Thoracic aorta (tissue), 2 donors: ENCODE results near the gene MAP6. TPM values are rescaled to one million over a fixed set of nuclear protein-coding genes. Genes with fewer than 3 reads are reported as not detected.

Experiments used
- ATAC-seq: fragments of 150-250 bp; one replicate; pipeline ENCODE4 v1.8.0; 2017; ENCODE audit warnings: low read depth; ENCODE audit not compliant: insufficient number of reproducible peaks, low FRiP score
- DNase-seq: peaks from one replicate; pipeline ENCODE4 v3.0.0-alpha.2; 2020; ENCODE audit warnings: low spot score
- H3K27ac ChIP-seq, 2 donors: fragments of 200-600 bp; sonication (generic); 1 replicate in 1 of 2; 2 replicates in 1 of 2; pipeline ENCODE4 v1.5.1; 2016; ENCODE audit warnings: mild to moderate bottlenecking in 2 of 2, moderate library complexity in 2 of 2
- H3K27me3 ChIP-seq: fragments of 200-600 bp; sonication (generic); replicated peaks from 2 replicates; pipeline ENCODE4 v1.6.0; 2016; ENCODE audit warnings: mild to moderate bottlenecking; ENCODE audit not compliant: insufficient read depth
- H3K36me3 ChIP-seq: fragments of 200-600 bp; sonication (generic); one replicate; pipeline ENCODE4 v1.5.1; 2016
- H3K4me1 ChIP-seq, 2 donors: fragments of 200-600 bp; sonication (generic); 1 replicate in 1 of 2; 2 replicates in 1 of 2; pipeline versions ENCODE4 v1.5.1 to v1.6.0; 2016; ENCODE audit warnings: low read depth in 2 of 2, mild to moderate bottlenecking in 1 of 2; ENCODE audit not compliant: control insufficient read depth in 1 of 2
- H3K4me3 ChIP-seq: fragments of 200-600 bp; sonication (generic); 2 replicates; pipeline ENCODE4 v1.5.1; 2016; ENCODE audit warnings: mild to moderate bottlenecking
- H3K9me3 ChIP-seq: fragments of 200-600 bp; sonication (generic); 2 replicates; pipeline ENCODE4 v1.5.1; 2016
- total RNA-seq, 2 donors: library from RNA; depleted of rRNA; stranded (reverse); fragments of >200 nt; gene quantifications; one replicate each; pipeline versions ENCODE4 v1.1.0 to v1.2.3, GENCODE V29; 2016
- TF ChIP-seq, protein P1 (sequence below): fragments of 200-600 bp; sonication (generic); IDR thresholded peaks from one replicate; pipeline ENCODE4 v1.5.1; 2019; ENCODE audit warnings: antibody characterized with exemption

Gene MAP6
- total RNA-seq, 2 donors from 2014 or later = 15.6 to 16.4 TPM

- H3K9me3 ChIP-seq = no peaks in the 10 kb centered on the region
- H3K36me3 ChIP-seq = peaks cover 15% of the 10 kb centered on the region
- peak overlapping the region; percentile 100 for H3K27ac ChIP-seq
- peak overlapping the region; percentile 89 for H3K4me3 ChIP-seq
- DNase-seq (no peak), ATAC-seq (no peak)
- H3K4me1 ChIP-seq = peaks cover 47 to 84% of the 10 kb centered on the region in 2 donors
- TF ChIP-seq, protein P1, sequence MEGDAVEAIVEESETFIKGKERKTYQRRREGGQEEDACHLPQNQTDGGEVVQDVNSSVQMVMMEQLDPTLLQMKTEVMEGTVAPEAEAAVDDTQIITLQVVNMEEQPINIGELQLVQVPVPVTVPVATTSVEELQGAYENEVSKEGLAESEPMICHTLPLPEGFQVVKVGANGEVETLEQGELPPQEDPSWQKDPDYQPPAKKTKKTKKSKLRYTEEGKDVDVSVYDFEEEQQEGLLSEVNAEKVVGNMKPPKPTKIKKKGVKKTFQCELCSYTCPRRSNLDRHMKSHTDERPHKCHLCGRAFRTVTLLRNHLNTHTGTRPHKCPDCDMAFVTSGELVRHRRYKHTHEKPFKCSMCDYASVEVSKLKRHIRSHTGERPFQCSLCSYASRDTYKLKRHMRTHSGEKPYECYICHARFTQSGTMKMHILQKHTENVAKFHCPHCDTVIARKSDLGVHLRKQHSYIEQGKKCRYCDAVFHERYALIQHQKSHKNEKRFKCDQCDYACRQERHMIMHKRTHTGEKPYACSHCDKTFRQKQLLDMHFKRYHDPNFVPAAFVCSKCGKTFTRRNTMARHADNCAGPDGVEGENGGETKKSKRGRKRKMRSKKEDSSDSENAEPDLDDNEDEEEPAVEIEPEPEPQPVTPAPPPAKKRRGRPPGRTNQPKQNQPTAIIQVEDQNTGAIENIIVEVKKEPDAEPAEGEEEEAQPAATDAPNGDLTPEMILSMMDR = no peak
- no peaks in the 10 kb centered on the region for H3K27me3 ChIP-seq
Observed at GRCh38 chr11:75562836-75563484, 105.9 kb downstream of the MAP6 start.

- H3K27me3 ChIP-seq = no peaks in the 10 kb centered on the region
- H3K9me3 ChIP-seq = no peaks in the 10 kb centered on the region
- DNase-seq (peak; percentile 52), ATAC-seq (peak; percentile 45)
- peaks cover 50 to 84% of the 10 kb centered on the region in 2 donors for H3K4me1 ChIP-seq
- peak within 1 kb of the TSS; percentile 100 for H3K27ac ChIP-seq
- H3K36me3 ChIP-seq = peaks cover 7% of the 10 kb centered on the region
- H3K4me3 ChIP-seq = peak within 1 kb of the TSS; percentile 89
- TF ChIP-seq, protein P1 = no peak
Observed at GRCh38 chr11:75562048-75562835, 106.6 kb downstream of the MAP6 start, which contains the start of gene SERPINH1. Gene SERPINH1, plus strand, starts transcription at chr11:75562253. Its CDS starts 4,097 bp downstream, at chr11:75566350.

DNA sequence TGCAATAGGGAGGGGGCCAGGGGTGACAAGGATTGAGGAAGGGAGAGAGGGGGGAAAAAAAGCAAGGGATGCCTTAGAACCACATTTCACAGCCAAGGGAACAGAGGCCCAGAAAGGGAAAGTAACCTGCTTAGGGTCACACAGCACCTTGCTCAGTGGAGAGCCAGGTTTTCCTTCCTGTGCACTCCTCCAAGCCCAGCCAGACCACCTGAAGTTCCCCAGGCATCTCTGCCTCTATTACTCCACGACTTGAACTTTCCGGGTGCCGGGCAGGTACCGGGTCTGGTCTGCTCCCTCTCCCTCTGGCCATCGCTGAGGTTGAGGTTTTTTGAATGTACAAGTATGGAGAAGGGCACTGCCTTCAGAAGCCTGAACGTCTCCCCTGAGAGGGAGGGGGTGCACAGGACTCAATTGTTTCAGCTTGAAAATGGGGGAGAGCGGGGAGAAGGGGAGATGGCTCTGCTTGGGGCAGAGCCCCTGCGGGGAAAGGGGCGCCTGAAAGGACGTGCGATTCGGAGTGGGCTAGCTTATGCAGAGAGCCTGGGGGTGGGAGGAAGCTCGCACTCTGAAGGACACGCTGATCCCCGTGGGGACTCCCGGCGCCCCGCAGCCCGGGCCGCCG lies 107.3 kb downstream of the MAP6 start:
- TF ChIP-seq, protein P1 = no peak
- Histone ChIP-seq H3K36me3 (peaks cover under 1% of the 10 kb centered on the region), H3K9me3 (no peaks in the 10 kb centered on the region), H3K4me1 (peaks cover 47 to 84% of the 10 kb centered on the region in 2 donors), H3K27ac (peak overlapping the region; percentile 100), H3K27me3 (no peaks in the 10 kb centered on the region), H3K4me3 (peak overlapping the region; percentile 89)
- ATAC-seq = no peak
- no peak for DNase-seq

DNA sequence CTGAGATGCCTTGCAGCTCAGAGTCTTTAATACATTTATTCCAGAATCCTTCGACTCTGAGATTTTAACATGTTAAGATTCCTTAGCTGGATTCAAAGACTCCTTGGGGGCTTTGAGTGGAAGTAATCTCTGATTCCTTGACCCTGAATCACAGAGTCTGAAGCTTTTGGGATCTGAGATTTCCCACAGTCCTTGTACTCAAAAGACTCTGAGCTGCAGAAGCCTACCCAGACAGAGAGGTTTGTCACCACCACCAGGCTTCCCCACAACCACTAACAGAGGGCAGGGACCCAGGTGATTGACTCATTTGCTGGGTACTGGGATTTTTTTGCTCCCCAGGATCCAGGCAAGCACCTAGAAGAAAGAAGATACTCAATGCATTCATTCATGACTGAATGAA lies 108.2 kb downstream of the MAP6 start:
- H3K9me3 ChIP-seq = no peaks in the 10 kb centered on the region
- ATAC-seq = no peak
- H3K4me1 ChIP-seq = peaks cover 44 to 80% of the 10 kb centered on the region in 2 donors

More for the DNA sequence above, 108.2 kb downstream of the MAP6 start:
- Histone ChIP-seq H3K36me3 (no peaks in the 10 kb centered on the region), H3K27ac (peak overlapping the region; percentile 100), H3K4me3 (no peak overlapping the region), H3K27me3 (no peaks in the 10 kb centered on the region)
- TF ChIP-seq, protein P1 = no peak
- no peak for DNase-seq
